IPS DF 19.7 (cell line): ENCODE data around the gene NOS2.
"Not testable (repeated sequence)": the region's sequence is repeated elsewhere in the genome, so short reads cannot be mapped to it uniquely, and the experiment has no call there.

ENCODE experiments used
- DNase-seq: peaks from one replicate; pipeline ENCODE4 v3.0.0-alpha.2; 2013; ENCODE audit warnings: low read depth, low spot score

The NOS2 gene

DNA sequence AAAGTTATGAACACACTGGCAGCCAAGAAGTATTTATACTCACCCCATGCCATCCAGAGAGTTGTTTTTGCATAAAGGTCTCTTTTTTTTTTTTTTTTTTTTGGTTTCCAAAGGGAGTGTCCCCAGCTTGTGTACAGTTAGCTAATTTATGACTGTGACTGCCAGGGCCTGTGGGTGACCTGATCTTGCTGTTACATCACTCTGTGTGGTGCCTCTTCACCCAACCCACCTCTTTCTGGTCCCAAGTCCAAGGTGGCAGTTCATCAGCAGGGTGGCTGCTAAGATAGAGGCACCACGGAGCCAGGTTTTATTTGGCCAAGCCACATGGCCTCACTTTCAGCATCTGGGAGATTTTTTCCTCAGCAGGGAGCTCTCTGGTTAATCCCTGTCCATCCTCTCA is at the start of gene NOS2:
TSS of gene NOS2 (minus strand) at position 8 of the 400 bp plus-strand sequence. CDS start 1,720 bp downstream, outside the sequence.
- DNase-seq: no peak

GRCh38 chr17:27849474-27850185 is 49.3 kb upstream of the NOS2 start:
- DNase-seq: no peak

GRCh38 chr17:27848931-27849330 is 48.6 kb upstream of the NOS2 start:
- no peak for DNase-seq

DNA sequence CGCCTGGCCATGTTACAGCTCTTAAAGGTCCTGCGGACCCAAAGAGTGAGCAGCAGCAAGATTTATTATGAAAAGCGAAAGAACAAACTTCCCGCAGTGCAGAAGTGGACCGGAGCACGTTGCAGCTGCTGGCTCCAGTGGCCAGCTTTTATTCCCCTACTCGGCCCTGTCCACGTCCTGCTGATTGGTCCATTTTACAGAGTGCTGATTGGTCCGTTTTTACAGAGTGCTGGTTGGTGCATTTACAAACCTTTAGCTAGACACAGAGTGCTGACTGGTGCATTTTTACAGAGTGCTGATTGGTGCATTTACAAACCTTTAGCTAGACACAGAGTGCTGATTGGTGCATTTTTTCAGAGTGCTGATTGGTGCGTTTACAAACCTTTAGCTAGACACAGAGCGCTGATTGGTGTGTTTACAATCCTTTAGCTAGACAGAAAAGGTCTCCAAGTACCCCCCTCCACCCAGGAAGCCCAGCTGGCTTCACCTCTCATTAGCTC is 46.5 kb upstream of the NOS2 start:
- DNase-seq: not testable (repeated sequence)

GRCh38 chr17:27846042-27846655 is 45.8 kb upstream of the NOS2 start:
- DNase-seq: no peak

DNA sequence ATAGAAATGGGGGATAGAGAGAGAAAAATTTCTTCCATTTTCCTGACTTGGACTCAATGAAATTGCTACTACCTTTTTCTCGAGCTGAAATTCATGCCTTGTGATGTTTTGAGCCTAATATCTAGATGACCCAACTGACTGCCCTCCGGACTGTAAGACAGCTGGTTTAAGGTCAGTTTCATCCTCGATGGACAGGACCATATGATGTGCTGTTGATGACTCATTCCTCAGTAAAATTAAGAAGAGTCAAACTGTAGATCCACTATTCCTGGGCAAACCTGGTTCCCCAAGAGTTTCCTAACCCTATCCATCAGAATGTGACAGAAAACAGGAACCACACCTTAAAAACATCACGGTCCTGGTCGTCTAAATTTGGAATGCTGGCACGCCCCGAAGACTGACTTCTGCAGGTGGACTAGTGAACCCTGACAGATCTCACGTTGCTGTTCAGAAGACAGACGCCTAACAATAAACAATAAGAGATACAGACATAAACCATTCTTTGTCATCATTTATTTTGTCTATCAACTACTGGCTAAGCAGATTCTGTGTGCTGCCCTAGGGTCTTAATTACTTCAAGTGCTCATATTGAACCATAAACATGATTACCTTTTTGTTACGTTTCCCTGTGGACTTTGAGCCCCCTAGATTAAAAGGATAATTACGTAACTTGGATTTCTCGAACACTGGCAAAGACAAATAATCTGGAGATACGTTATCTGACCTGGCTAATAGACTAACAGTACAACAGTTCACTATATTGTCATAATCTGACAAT is 45.1 kb upstream of the NOS2 start:
- DNase-seq: no peak

- no peak for DNase-seq
Measured at GRCh38 chr17:27840688-27841087, 40.4 kb upstream of the NOS2 start.

GRCh38 chr17:27840406-27840678 is 40.0 kb upstream of the NOS2 start:
- DNase-seq: not testable (repeated sequence)

DNA sequence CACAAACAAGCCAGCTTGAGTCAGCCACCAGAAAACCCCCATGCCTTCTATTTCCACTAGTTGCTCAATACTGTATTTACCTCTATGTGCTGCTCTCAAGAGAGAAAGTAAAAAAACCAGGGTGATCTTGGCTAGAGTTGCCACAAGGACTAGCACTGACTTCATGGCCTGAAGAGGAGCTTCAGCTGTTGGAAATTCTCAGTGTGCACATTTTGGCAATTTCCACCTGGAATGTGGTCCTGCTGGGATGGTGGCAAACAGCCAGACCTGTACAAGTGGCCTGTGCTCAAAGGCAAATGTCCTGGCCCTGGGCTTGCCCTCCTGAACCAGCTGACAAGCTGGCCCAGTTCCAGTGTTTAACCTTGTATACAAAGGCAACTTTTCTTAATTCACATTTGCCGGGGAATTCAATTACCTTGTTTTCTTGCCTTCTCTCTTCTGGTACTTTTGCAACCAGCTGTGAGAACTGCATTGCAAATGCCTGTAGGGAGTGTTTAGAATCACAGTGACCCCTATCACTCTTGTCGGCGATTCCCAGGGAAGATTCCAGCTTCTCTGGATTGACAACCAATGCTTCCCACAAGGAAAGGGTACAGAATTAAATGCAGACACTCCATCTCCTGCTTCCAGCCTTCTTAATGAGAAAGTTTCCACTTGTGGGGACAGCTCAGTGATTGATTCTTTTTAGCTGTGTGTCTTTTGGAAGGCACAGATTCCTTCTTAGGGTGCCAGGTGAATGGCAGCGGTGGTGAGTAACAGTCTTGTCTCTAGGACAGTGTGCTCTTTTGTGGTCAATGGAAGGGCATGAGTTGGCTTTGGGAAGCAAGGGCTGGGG is 39.5 kb upstream of the NOS2 start:
- not testable (repeated sequence) for DNase-seq

DNA sequence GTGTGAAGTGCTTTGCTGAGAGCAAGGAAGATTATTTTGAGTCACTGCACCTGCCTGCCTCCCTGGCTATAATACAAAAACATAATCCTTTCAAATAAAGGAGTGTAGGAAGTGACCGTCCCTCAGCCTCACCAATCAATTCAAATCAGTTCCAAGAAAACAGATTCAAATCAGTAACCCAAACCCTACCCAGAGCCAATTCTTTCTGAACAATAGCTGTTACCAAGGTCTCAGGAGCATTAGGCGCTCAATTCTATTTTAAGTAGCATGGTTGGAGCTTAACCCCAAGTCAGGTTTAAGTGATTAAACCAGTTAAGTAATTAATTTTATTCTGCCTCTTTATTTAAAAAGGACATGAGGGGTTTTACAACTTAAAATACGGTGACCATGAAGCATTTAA is 38.3 kb upstream of the NOS2 start:
- not testable (repeated sequence) for DNase-seq

DNA sequence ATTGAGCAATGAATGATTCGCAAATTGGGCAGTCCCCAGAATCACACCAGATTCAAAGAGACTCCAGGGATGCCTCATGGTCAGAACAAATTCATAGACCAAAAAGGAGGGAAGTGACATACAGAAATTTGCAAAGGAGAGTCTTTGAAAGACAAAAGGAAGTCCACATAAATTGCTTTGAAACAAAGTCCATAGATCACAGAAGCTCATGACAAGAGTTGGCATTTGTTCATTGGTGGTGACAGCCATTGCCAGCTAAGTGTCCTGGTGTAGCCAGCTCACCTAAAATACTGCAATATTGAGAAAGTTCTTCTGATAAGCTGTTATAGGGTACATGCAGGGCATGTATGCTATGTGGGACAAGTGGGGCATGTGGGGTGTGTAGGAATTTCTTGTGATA is 37.4 kb upstream of the NOS2 start:
- not testable (repeated sequence) for DNase-seq

GRCh38 chr17:27836651-27837050 is 36.3 kb upstream of the NOS2 start:
- no peak for DNase-seq

- DNase-seq: no peak
Measured at GRCh38 chr17:27834571-27834970, 34.2 kb upstream of the NOS2 start.

GRCh38 chr17:27832831-27833230 is 32.5 kb upstream of the NOS2 start:
- no peak for DNase-seq

- DNase-seq: not testable (repeated sequence)
Measured at GRCh38 chr17:27829888-27830287, 29.6 kb upstream of the NOS2 start.

DNA sequence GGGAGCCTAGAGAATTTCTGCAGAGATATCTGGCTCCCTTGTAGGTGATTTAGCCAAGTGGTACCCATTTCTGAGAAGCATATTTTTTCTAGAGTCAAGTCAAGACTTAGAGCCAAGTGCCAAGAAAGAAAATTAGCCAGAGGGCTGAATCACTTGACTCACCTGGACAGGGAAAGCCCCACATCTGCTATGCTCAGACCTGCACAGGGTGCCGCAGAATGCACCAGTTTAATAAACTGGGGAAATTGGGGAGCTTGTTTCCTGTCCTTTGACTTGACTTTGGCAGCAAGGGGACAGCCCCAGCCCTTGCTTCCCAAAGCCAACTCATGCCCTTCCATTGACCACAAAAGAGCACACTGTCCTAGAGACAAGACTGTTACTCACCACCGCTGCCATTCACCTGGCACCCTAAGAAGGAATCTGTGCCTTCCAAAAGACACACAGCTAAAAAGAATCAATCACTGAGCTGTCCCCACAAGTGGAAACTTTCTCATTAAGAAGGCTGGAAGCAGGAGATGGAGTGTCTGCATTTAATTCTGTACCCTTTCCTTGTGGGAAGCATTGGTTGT is 28.9 kb upstream of the NOS2 start:
- DNase-seq: not testable (repeated sequence)

GRCh38 chr17:27825459-27825858 is 25.1 kb upstream of the NOS2 start:
- DNase-seq: no peak

- no peak for DNase-seq
Measured at GRCh38 chr17:27824745-27825144, 24.4 kb upstream of the NOS2 start.

DNA sequence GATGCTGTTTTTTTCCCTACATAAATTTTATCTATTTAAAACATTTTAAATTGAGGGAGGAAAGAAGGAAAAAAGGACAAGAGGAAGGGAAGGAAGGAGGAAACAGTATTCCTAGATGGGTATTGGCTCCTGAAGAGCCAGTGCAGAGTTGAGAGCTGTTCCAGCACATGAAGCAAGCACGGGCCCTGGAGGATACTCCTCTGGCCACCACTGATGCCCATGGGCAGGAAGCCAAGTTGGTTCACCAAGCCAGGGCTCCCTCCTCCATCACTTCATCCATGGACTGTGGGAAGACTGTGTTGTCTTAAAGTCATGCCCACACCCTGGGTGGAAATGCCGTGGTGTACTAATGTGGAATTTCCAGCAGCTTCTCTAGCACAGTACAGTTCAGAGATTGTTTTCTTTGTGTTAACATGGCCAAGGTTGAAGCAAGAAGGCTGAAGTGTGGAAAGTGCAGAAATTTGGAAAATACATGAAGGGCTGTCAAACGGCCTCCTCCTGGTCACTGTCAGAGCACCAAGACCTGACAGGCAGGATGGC is 23.9 kb upstream of the NOS2 start:
- DNase-seq: no peak

GRCh38 chr17:27822108-27822507 is 21.8 kb upstream of the NOS2 start:
- not testable (repeated sequence) for DNase-seq

GRCh38 chr17:27821318-27821717 is 21.0 kb upstream of the NOS2 start:
- no peak for DNase-seq
